ENCODE data around the gene NINL.

Gene NINL

DNA sequence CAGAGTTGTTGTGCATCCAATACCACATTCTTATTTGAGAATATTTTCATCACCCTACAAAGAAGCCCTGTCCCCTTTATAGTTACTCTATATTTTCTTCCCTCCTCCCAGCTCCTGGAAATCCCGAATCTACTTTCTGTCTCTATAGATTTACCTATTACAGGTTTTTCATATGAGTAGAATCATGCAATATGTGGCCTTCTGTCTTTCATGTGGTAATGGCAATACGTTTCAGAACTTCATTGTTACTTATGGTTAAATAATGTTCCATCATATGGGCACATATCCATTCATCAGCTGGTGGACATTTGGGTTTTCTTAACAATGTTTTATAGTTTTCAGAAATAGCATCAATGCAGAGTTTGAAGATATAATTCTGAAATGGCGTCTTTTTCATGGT lies 160.8 kb downstream of the NINL start:
- Histone ChIP-seq H3K36me3 (ENCODE audit: insufficient read depth, low read length) (peaks cover 53% of the 10 kb centered on the region), H3K4me3 (ENCODE audit: low read length) (no peak overlapping the region)

DNA sequence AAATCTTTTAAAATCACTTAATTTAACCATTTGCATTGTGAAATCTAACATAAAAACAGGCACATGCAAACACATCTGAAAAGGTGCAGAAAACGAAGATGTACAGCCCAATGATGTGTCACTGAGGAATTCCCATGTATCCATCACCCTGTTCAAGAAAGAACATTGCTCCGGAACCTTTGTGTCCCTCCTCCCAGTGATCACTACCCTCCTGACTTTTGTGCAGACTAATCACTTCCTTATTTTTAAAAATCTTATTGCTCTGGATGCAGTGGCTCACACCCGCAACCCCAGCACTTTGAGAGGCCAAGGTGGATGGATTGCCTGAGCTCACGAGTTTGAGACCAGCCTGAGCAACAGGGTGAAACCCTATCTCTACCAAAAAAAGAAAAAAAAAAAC lies 163.3 kb downstream of the NINL start:
- no peak overlapping the region for H2AFZ ChIP-seq (ENCODE audit: low read depth, low read length)
- H3K4me1 ChIP-seq (ENCODE audit: insufficient read depth, low read length) = no peaks in the 10 kb centered on the region
- no peak overlapping the region for H3K4me3 ChIP-seq (ENCODE audit: low read length)
- no peaks in the 10 kb centered on the region for H3K9me3 ChIP-seq (ENCODE audit: low read length)
- peaks cover 60% of the 10 kb centered on the region for H3K36me3 ChIP-seq (ENCODE audit: insufficient read depth, low read length)
- no peaks in the 10 kb centered on the region for H3K27me3 ChIP-seq (ENCODE audit: insufficient read depth, low read length)

More for the DNA sequence above, 160.8 kb downstream of the NINL start:
- Histone ChIP-seq H3K27me3 (ENCODE audit: insufficient read depth, low read length) (no peaks in the 10 kb centered on the region), H3K4me1 (ENCODE audit: insufficient read depth, low read length) (no peaks in the 10 kb centered on the region), H2AFZ (ENCODE audit: low read depth, low read length) (no peak overlapping the region), H3K9me3 (ENCODE audit: low read length) (no peaks in the 10 kb centered on the region)

DNA sequence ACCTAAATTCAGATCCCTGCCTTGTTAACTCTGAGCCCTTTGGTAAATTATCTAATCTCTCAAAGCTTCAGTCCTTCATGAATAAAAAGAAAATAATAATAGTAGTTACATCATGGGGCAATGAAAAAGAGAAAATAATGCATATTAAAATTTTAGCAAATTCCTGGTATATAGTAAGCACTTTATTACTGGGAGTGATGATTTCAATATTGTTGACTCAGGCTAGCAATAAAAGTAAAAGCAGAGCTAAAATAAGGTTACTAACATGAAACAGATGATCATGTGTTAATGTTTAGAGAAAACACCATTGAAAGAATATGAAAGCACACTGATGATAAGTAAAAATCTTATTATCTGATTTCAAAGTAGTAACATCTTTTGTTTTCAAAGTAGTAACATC lies 164.2 kb downstream of the NINL start:
- Histone ChIP-seq H3K36me3 (ENCODE audit: insufficient read depth, low read length) (peaks cover 58% of the 10 kb centered on the region), H2AFZ (ENCODE audit: low read depth, low read length) (no peak overlapping the region)

DNA sequence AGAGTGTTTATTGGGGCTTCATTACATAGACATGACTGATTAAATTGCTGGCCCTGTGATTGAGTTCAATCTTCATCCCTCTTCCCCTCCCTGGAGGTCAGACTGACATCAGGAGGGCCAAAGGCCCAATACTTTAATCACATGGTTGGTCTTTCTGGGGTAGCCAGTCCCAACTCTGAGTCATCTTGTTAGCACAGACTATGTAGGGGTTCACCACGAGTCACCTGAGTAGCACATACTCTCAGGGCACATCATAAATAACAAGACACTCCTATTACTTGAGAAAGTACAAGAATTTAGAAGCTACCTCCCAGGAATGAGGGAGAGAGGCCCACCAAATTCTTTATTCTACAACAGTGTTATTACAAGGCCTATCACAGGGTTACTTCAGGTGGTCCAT lies 166.6 kb downstream of the NINL start:
- Histone ChIP-seq H3K36me3 (ENCODE audit: insufficient read depth, low read length) (peaks cover 58% of the 10 kb centered on the region), H2AFZ (ENCODE audit: low read depth, low read length) (no peak overlapping the region)

More for the DNA sequence above, 164.2 kb downstream of the NINL start:
- Histone ChIP-seq H3K9me3 (ENCODE audit: low read length) (no peaks in the 10 kb centered on the region), H3K4me1 (ENCODE audit: insufficient read depth, low read length) (no peaks in the 10 kb centered on the region), H3K27me3 (ENCODE audit: insufficient read depth, low read length) (no peaks in the 10 kb centered on the region), H3K4me3 (ENCODE audit: low read length) (no peak overlapping the region)

DNA sequence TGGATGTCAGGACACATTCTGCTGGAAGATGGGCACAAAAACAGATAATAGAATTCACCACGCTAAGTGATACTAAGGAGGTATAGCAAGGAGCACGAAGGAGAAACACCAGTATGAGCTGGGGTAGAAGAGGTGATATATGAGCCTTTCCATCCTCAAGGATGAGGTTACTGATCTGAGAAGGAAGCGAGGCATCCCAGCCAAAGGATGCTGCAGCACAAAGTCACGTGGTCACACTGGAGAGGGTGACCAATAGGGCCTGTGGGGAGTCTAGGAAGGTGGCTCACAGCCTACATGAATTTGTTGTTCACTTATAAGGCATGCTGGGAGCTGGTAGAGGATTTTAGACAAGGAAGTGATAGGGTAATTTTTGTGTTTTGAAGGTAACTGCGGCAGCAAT lies 176.4 kb downstream of the NINL start:
- no peaks in the 10 kb centered on the region for H3K9me3 ChIP-seq (ENCODE audit: low read length)
- peaks cover 15% of the 10 kb centered on the region for H3K4me1 ChIP-seq (ENCODE audit: insufficient read depth, low read length)
- H3K4me3 ChIP-seq (ENCODE audit: low read length) = peak overlapping the region; percentile 97

More for the DNA sequence above, 166.6 kb downstream of the NINL start:
- H3K4me1 ChIP-seq (ENCODE audit: insufficient read depth, low read length) = no peaks in the 10 kb centered on the region
- no peak overlapping the region for H3K4me3 ChIP-seq (ENCODE audit: low read length)
- H3K9me3 ChIP-seq (ENCODE audit: low read length) = no peaks in the 10 kb centered on the region
- H3K27me3 ChIP-seq (ENCODE audit: insufficient read depth, low read length) = no peaks in the 10 kb centered on the region

DNA sequence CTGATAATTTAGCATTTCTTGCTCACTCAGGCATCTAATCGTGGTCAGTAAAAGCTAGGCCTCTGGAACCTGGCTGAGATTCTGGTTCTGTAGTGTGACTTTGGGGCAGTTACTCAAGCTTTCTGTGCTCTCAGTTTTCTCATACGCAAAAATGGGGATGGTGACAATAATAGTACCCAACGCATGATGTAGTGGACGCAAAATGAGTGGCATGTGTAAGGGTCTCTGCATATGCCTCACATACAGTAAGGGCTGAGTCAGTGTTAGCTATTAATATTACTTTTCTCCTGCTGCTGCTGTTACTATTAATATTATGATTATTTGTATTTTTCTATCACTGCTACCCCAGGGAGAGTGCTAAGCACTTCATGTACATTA lies 177.2 kb downstream of the NINL start:
- Histone ChIP-seq H3K4me1 (ENCODE audit: insufficient read depth, low read length) (peaks cover 15% of the 10 kb centered on the region), H3K9me3 (ENCODE audit: low read length) (no peaks in the 10 kb centered on the region), H2AFZ (ENCODE audit: low read depth, low read length) (peak overlapping the region; percentile 83), H3K27me3 (ENCODE audit: insufficient read depth, low read length) (no peaks in the 10 kb centered on the region), H3K4me3 (ENCODE audit: low read length) (peak overlapping the region; percentile 97), H3K36me3 (ENCODE audit: insufficient read depth, low read length) (peaks cover 8% of the 10 kb centered on the region)

More for the DNA sequence above, 176.4 kb downstream of the NINL start:
- no peak overlapping the region for H2AFZ ChIP-seq (ENCODE audit: low read depth, low read length)
- H3K36me3 ChIP-seq (ENCODE audit: insufficient read depth, low read length) = peaks cover 13% of the 10 kb centered on the region
- H3K27me3 ChIP-seq (ENCODE audit: insufficient read depth, low read length) = no peaks in the 10 kb centered on the region

DNA sequence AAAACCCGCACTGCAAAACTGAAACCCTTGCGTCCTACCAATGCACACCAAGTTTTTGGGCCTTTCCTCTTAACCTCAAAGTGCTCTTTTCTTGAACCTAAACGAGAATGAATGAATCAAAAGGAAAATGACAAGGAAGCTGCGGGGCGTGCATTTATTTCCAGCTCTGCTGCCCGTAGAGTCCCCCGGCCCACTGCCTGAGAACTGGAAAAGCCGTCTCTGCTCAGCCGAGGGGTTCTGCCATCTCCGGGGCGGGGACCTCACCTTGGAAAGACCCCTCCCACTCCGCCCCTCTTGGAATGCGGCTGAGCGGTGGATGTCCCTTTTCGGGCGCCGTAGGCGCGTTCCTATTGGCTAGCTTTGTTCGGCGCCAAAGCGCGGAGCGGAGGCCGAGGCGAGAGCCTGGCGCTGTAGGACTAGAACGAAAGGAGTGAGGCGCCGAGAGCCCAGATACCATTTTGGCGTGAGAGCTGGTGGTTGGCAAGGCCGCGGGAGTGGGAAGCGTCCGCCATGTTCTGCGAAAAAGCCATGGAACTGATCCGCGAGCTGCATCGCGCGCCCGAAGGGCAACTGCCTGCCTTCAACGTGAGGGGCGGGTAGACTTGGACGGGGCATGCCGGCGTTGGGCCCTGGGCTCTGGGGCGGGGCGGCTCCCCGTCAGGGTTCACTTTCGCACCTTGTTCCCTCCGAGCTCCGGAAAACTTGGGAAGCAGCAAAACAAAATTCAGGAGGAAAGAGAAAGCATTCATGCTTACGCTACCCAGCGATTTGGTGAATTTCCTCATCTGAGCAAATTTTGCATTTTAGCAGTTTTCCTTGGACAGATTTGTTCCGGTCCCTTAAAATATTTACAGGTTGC lies 177.8 kb downstream of the NINL start, which contains the start of gene GINS1:
GINS1 (plus strand) TSS at position 363 of the 859 bp plus-strand sequence; CDS start at position 511, 148 bp downstream.
- Histone ChIP-seq H2AFZ (ENCODE audit: low read depth, low read length) (peak within 1 kb of the TSS; percentile 83), H3K4me3 (ENCODE audit: low read length) (peak within 1 kb of the TSS; percentile 97), H3K36me3 (ENCODE audit: insufficient read depth, low read length) (peaks cover 8% of the 10 kb centered on the region), H3K9me3 (ENCODE audit: low read length) (no peaks in the 10 kb centered on the region), H3K27me3 (ENCODE audit: insufficient read depth, low read length) (no peaks in the 10 kb centered on the region), H3K4me1 (ENCODE audit: insufficient read depth, low read length) (peaks cover 15% of the 10 kb centered on the region)

All from neuron (in vitro differentiated cells).